CD4-positive, alpha-beta T cell treated with Interferon gamma for 1 hour (primary cell): ENCODE measurements around the gene OPCML.

Source experiments
- DNase-seq: peaks from one replicate; pipeline ENCODE4 v3.0.0-alpha.2; 2020

The OPCML gene

DNA sequence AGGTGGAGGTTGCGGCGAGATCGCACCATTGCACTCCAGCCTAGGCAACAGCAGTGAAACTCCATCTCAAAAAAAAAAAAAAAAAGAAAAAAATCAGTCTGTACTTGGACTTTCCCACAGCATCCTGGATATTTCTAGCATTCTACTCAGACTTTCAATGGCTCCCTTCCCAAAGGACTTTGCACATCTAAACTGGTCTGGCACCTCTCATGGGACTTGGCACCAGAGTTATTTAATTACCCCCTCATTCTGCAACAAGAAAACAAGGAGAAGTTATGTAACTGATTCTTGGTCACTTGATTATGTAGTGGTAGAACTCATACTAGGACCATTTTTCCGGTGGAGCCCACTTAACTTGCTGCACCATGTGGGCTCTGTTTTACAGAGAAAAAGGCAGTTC, 519.5 kb downstream of the OPCML start:
- no peak for DNase-seq

DNA sequence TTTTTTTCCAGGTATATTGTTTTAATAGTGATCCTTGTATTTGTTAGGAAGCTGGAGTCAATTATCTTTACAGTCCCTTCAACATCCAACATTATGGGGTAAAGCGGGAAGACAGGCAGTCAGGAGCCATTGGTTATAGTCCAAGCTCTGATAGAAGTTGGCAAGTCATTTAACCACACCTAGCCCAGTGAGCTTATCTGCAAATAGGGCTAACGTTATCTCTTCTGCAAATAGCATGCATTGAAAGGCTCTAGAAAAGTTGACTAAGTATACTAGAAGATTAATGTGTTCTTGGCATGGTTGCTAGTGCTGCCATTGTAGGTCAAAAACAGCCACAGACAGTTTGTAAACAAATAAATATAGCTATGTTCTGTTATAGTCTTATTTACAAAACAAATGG, 520.7 kb downstream of the OPCML start:
- DNase-seq, result no peak

DNA sequence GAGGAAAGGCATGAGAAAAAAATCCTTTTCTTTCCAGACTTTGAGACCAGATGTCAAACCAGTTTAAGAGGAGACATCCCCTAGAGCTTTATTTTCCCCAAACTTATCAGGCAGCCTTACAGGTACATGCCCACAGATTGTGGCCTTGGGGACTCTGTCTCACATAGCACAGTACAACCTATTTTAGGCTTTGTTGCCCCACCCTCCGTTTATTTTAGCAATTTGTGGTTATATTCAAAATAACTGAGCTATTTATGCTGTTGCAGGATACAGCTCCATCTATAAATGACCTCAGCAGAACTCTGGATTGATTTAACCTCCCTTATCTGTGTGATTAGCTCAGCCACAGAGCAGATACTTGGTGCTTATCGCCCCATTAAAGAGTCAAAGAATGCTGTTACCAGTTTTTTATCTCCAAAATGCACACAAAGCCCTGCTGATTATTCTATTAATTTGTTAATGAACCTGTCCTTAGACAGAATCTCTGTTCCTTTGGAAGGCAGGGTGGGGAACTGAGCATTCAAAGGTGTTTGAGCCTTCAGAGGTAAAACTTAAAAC, 525.2 kb downstream of the OPCML start:
- no peak for DNase-seq

DNA sequence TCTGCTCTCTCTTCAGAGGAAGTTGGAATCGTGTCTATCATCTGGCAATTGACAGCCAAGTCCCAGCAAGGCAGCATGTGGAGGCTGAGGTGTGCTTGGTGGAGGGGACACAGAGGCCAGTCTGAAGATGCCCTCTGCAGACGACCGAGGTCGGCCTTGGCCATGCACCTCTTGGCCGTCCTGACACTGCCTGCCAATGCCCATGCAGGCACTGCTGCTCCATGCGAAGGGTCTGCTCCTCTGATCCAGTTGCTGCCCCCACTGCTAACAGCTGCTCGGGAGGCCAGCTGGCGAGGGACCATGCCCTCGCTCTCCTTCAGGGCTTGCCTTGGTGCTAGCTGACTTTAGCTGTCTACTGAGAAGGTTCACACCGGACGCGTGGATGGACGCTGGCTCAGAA, 527.9 kb downstream of the OPCML start:
- no peak for DNase-seq

DNA sequence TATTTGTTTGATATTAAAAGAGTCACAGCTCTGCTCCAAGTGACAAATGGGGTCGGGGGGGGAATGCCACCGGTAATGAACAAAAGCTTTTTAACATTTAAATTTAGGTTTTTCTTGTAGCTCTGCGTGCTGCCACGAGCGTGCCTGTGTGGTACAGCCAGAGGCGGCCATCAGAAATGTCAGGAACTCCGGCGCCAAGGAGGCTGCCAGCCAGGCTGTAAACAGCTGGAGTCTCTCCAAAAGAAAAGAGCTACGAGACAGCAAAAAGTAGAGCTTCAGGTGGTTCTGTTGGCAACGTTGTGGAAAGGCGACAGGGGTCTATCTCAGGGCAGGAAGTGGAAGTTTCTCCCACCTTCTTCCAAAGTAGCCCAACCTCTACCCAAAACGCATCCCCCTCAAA, 532.8 kb downstream of the OPCML start:
- no peak for DNase-seq

DNA sequence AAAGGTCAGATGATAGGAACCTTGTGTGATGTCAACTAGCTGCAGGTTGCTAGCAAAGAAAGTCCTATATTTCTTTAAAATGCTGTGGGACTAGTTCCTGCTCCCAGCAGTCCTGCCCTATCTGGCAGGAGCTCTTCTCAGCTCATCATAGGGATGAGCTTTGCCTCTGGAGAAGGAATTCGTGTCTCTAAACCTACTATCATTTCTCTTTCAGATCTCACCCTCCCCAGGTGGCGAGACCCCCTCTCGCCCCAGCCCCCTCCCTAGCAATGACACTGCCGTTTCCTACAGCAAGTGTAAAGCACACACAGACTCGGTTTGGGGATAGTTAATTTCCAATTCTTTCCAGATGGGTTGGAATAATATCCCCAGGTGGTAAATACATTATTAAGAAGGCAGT, 533.3 kb downstream of the OPCML start:
- no peak for DNase-seq

DNA sequence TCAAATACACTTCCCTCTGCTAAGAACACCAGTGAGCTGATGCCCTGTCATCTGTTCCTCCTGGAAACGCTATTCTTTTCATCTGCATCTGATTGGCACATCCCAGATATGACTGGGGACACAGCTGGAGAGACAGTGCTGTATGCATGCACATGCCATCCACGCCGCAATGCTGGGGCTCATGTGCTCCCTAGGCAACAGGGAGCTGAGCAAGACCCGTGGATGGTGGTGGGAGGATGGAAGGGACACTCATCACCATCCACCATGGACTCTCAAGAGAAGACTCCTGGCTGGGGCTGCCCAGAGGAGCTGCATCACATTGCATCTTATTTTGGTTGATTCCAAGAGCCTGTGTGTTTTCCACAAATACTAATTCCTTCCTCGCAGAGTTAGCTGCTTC, 534.9 kb downstream of the OPCML start:
- no peak for DNase-seq

DNA sequence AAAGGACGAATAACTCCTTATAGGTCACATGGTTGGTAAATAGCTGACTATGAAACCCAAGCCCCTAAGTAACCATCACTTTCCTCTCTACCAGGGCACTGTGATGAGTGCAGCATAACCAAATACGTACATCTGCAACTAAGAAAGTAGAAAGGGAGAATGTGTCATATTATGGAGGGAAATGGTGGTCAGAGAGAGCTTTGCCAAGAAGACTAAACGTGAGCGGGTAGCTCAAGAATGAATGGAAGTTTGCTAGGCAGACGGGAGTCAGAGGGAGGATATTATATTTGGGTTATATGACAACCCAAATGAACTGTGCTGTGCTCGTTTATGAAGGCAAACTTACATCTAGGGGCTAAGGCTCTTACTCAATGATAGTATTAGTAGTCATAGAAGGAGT, 537.3 kb downstream of the OPCML start:
- no peak for DNase-seq

DNA sequence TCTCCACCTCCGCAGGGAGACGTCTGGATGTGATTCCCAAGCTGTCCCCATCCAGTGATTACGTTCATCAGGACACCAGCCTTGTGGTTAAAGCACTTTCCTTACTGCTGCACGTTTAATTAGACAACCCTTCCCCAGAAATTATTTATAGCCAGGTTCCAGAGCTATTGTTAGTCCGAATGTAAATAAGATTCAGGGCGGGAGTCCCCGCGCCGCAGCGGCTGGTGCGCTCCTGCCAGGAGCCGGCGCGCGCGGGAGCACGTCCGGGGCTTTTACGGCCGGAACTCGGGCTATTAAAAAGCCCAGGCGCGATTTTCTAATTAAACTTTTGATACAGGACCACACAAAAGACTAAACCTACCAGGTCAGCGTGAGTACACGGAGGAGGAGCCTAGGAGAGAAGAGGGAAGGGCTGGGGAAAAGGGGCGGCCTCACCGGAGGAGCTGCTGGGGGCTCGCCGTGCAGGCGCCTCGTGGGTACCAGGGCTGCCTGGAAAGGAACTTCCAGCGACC, 538.3 kb downstream of the OPCML start:
- no peak for DNase-seq

DNA sequence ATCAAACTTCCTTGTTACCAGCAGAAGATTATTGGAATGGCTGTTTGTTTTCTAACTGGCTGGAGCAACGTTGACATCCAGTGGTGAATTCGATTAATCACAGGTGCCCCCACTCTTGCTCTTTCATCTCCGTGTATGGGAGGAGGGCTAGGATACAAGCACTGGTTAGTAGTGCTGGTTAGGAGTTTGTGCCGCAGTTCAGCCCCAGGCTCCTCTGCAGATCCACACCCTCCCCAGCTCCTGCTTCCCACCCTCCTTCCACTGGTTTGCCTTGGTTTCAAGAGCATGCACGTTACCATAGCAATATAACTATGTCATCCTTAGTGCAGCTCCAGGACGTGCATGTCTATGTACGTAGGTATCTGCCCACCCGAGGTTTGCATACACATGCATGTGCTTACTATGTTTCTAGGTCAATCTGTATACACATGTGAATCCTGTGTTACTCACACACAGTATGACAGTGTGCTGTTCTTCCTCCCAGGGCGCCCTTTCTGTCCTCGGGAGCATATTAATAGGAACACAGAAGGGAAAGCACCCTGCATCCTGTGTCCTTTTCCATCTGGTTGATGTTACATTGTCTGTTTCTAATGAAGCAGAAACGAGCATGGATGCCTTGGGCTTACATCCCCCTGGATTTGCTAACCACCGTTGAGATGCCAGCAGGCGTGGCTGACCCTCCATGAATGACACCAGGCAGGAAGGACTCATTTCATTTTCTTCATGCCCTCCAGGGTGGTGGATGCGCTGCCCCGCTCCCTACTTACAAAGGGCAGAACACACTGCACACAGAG, 539.3 kb downstream of the OPCML start:
- no peak for DNase-seq

DNA sequence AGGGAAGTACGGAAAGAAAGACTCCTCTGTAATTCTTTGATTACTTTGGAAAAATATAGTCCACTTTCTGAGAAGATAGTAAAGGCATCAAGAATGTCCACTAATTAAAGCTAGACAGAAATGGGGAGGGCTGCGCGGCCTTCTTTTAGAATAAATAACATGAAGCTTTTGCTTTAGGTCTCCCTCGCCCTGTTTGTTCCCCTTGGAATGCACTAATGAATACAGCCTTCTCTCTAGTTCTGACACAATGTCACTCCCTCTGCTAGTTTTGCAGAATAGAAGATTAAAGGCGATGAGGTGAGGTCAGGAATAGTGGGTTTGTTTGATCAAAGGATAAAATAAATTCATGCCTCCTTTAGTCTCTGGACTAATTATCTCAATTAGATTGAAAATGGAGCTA, 543.9 kb downstream of the OPCML start:
- no peak for DNase-seq

DNA sequence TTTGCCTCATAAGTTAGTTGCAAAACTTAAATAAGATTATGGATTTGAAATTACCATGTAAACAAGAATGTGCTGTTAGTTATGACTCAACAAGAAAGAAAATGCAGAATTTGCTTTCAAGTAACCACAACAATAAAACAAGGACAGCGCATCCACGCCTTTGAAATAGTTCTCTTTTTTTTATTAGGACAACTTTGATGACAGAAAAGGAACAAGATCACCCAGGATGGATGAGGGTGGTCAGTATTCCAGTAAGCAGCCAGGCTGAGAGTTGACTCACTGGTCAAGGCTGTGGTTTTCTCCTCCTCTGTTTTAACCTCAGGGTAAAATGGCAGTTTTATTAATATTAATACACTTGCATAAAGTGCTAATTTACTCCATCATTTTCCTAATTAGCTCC, 544.4 kb downstream of the OPCML start:
- no peak for DNase-seq

DNA sequence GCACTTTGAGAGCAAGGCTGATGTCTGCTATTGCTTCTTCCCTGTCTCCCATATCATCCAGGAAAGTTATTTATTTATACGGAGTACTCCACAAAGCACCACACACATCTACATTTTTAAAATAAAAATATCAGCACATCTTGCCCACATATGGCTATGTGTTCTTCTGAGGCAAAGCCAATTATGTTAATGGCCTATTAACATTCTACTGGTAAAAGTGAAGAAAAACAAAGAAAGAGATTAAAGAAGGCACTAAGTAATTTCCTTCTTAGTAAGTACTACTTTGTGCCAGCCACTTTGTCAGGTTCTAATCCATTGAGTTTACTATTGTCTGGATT, 548.7 kb downstream of the OPCML start:
- DNase-seq, result no peak

DNA sequence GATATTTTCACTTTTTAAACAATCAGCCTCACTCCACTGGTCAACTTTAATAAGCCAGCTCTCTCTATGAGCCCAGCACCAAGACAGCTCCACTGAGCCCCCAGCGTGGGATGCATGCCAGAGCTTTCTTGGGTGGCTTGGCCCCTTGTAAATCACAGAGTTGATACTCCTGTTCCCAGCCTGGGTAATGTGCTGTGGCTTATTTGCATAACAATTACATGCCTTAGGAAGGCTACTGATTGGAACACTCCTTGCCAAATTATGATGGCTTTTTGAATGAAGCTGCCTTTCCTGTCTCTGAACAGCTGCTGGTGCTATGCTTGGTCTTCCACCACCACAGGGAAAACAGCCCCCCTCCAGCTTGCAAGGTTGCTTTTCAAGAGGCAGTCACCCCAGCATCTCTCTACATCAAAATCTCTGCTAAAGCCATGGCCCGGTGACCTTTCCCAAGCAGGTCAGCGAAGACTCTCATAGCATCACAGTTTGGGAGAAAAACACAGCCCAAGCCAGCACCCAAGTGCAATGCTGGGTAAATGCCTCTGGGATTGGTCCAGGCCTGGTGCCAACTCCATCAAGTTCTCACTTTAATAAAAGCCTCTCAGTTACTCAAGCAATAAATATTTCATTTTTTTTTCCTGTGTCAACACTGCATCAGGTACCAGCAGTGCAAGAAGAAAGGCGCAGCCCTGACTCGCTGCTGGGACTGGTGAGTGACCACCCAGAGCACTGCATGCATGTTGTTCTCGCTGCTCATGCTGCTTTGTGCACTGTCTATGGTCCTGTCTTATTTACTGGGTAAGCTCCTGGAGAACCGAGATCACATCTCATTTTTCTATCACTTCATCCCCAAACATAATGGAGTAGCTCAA, 549.3 kb downstream of the OPCML start:
- DNase-seq, result no peak

DNA sequence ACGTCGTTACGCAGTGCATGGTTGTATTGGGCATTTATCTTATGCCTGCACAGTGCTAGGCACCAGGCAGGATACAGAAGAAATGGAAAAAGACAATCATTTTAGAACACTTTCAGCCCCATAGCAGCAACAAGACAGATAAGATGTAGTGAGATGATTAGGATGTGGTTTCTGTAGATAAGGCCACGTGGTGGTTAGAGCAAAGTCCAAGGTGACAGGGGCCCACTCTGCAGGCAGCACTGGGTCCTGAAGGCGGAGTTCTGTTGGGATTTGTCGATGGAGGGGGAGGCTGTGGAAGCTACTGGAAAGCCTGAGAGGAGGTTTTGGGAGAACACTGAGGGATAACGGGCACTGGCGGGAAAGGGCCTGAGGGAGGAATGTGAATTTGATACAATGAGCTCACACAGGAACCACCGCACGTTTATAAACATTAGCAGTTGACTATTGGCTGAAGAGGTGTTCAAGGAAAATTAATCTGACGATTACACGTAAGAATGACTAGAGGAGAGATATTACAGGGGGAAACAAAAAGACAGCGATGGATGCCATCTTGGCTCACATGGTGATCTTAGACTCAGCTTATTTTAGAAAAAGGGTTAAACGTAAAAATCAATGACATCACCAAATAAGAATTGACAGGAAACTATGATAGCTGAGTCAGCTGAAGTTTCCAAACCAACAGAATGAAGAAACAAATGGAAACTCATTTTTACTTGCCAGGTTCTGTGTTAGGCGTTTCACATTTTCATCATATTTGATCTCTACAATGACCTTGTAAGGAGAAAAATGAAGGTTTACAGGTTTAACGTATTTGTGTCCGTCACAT, 551.0 kb downstream of the OPCML start:
- DNase-seq, result no peak

DNA sequence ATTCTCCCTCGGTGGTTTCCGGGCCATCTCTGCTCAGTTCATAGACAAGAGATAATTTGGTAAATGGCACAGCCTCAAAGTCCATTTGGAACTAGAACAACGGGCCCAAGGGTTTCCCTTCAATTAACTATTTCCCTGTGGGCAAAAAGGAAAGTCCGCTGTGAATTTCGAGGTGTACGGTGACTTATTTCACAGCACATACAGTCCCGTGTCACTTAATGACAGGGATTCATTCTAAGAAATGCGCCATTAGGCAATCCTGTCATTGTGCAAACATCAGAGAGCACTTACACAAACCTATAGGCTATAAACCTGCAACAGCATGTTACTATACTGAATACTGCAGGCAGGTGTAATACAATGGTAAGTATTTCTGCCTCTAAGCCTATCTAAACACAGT, 551.6 kb downstream of the OPCML start:
- no peak for DNase-seq

DNA sequence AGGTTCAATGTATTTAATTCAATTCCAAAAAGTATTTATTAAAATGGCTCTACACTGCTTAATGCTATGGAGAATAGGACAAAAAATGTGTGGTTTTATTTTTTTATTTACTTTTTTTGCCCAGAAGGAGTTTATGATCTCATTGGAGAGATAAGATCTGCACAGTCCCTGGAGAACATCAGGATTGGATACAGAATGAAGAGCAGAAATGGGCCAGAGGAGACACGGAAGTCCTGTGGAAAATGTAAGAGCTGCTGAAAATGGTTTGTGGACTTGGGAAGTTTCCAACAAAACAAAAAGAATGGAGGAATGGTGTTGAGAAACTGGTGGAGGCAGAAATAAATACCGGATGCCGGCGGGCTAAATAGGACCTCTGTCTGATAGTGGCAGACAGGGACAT, 554.6 kb downstream of the OPCML start:
- no peak for DNase-seq

DNA sequence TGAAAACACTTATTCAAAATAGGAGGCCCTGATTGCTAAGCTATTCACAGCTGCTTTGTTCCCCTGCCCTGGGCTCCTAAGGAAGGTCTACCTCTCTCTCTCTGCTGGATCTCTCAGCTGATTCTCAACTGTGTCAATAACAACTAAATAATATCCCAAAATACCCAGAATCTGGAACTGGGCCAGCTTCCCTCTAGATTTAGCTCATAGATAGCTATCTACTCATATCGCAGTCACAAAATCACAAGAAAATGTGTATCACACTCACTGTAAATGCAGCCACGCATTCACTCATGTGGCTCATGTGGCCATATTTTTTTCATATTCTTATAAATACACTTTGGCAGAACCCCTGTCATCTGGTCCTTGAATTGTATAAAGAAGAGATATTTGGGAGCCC, 555.1 kb downstream of the OPCML start:
- no peak for DNase-seq

DNA sequence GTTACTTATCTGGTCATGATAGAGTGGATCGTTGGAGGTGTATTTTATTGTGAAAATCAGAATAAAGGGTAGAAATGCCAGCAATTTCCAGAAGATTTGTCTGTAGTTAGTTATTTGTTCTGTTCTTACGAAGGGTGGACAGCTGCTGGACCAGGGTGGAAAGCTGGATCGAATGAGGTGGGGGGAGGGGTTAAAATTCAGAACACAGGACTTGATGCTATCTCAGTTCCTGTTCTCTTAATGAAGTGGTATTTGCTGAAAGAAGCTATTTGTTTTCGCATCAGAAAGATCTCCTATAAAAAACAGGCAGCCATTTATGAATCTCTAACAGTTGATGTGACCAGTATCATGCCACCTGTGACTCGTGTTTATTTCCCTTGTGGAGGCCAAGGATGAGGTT, 556.2 kb downstream of the OPCML start:
- DNase-seq, result no peak

DNA sequence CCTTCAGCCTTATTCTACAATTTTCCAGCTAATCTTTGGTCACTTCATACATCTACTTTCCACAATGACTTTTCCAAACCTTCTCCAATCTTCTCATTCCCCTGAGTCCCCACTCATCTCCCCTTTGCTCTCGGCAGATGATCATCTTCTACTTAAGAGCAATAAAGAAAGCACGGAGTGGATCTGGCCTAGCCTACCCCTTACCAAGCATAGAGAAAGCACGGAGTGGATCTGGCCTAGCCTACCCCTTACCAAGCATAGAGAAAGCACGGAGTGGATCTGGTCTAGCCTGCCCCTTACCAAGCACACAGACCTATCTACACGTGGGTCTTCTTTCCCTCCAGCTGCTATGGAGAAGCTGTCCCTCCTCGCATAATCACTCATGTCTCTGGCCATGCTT, 558.6 kb downstream of the OPCML start:
- DNase-seq, result no peak

DNA sequence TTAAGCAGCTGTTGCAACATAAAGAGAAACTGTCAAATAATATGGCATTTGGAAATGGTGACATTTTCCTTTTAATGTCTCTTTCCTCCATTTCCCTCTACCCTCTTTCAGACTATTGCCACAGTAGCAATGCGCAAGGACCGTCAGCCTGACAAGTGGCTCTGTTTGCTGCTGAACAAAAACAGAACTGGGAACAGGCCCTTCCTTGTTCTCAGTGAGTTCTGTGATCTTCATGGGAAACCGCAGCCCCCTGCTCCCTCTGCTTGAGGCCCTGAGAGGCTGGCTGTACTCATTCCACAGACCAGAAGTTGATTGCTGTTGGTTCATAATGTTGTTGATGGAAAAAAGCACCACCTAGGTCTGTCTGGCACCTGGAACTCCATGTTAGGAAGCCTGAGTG, 559.7 kb downstream of the OPCML start:
- no peak for DNase-seq

DNA sequence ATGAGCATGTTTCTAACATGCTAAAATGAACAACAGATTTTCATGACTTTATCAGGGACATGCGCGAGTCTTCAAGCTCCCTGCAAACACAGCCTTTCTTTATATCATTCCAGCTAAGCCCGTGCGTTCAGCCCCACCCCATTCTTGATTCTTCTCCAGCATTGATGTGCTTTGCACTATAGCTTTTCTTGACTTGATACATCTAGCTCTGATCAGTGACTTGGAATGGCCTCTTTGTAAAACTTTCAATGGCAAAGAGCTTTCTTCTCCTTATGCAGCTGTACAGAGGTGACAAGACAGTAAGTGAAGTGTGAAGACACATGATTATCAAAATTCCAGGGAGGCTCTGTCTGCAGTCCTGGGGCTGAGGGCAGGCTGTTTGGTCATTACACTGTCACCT, 561.0 kb downstream of the OPCML start:
- no peak for DNase-seq

DNA sequence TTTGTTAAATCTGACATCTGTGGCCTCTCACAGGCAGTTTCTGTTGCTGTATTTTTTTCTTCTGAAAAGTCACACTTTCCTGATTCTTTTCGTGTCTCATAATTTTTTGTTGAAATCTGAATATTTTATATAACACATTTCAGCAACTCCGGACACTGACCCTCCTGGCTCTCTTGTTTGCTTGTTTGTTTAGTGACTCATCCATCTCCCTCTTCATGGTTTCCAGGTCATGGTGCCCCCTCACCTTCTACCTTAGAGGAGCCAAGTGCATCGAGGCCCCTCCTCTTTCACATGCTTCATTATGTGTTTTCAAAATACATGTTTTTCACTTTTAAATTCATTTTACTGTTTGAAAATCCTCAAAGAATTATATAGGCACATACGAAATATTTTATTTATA, 562.4 kb downstream of the OPCML start:
- DNase-seq, result no peak
